WTC11 (cell line): Measurements from ENCODE around the gene CEP63.

Experiments
- ZNF416 ChIP-seq: fragments of 250-450 bp; sonication (Bioruptor Pico); IDR thresholded peaks from 2 replicates; pipeline ENCODE4 v1.9.0; 2021; ENCODE audit warnings: mild to moderate bottlenecking, inconsistent platforms
- TF ChIP-seq, protein P1 (sequence below): fragments of 200-600 bp; IDR thresholded peaks from 2 replicates; pipeline ENCODE4 v1.8.0; 2022; ENCODE audit warnings: antibody characterized with exemption
- TF ChIP-seq, protein P2 (sequence below): sonication (generic); formaldehyde crosslinking; IDR thresholded peaks from 2 replicates; pipeline ENCODE4 v1.8.1; 2022; ENCODE audit warnings: low read depth, mild to moderate bottlenecking, moderate library complexity, missing genetic modification reagents, borderline replicate concordance

DNA sequence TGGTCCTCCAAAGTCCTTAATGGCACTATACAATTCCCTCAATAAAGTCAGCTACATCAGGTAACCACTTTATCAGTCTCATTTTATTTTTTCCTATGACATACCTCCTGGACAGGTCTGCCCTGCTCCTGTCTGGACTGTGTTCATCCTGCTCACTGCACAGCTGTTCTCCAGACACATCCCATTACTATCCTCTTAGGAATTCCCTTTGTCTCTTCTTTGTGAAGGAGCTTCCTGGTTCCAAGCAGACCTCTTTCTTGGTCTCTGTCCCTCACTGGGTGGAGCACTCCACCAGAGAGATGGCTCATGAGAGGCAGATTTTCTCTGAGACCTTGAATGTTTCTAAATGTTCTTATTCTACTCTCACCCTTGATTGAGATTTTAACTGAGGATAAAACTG is 104.9 kb downstream of the CEP63 start:
- TF ChIP-seq, protein P1, sequence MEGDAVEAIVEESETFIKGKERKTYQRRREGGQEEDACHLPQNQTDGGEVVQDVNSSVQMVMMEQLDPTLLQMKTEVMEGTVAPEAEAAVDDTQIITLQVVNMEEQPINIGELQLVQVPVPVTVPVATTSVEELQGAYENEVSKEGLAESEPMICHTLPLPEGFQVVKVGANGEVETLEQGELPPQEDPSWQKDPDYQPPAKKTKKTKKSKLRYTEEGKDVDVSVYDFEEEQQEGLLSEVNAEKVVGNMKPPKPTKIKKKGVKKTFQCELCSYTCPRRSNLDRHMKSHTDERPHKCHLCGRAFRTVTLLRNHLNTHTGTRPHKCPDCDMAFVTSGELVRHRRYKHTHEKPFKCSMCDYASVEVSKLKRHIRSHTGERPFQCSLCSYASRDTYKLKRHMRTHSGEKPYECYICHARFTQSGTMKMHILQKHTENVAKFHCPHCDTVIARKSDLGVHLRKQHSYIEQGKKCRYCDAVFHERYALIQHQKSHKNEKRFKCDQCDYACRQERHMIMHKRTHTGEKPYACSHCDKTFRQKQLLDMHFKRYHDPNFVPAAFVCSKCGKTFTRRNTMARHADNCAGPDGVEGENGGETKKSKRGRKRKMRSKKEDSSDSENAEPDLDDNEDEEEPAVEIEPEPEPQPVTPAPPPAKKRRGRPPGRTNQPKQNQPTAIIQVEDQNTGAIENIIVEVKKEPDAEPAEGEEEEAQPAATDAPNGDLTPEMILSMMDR, result no peak
- TF ChIP-seq, protein P2, sequence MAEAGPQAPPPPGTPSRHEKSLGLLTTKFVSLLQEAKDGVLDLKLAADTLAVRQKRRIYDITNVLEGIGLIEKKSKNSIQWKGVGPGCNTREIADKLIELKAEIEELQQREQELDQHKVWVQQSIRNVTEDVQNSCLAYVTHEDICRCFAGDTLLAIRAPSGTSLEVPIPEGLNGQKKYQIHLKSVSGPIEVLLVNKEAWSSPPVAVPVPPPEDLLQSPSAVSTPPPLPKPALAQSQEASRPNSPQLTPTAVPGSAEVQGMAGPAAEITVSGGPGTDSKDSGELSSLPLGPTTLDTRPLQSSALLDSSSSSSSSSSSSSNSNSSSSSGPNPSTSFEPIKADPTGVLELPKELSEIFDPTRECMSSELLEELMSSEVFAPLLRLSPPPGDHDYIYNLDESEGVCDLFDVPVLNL (CRISPR knock-in tag), result no peak
- no peak for TF ChIP-seq ZNF416 (CRISPR knock-in tag)
